Hematopoietic multipotent progenitor cell (in vitro differentiated cells): Measurements from ENCODE around the gene CSRNP3. TPM values are rescaled to one million over a fixed set of nuclear protein-coding genes. Genes with fewer than 3 reads are reported as not detected.
"Not testable (repeated sequence)": the region's sequence is repeated elsewhere in the genome, so short reads cannot be mapped to it uniquely, and the experiment has no call there.

Experiments used
- DNase-seq, 3 donors: peaks; one replicate each; pipeline ENCODE4 v3.0.0-alpha.2; 2011 to 2015; ENCODE audit warnings: low read depth in 2 of 3, low spot score in 2 of 3
- total RNA-seq: library from RNA; depleted of rRNA; stranded (reverse); fragments of >200 nt; gene quantifications from one replicate; pipeline ENCODE4 v1.2.3, GENCODE V29; 2012

Gene CSRNP3
- total RNA-seq, 1 donor, result under 0.01 TPM

- no peak for DNase-seq
Measured at GRCh38 chr2:165629776-165630175, 160.3 kb downstream of the CSRNP3 start.

GRCh38 chr2:165630236-165630635 is 160.7 kb downstream of the CSRNP3 start:
- no peak for DNase-seq

- no peak for DNase-seq
Measured at GRCh38 chr2:165631089-165631488, 161.6 kb downstream of the CSRNP3 start.

DNA sequence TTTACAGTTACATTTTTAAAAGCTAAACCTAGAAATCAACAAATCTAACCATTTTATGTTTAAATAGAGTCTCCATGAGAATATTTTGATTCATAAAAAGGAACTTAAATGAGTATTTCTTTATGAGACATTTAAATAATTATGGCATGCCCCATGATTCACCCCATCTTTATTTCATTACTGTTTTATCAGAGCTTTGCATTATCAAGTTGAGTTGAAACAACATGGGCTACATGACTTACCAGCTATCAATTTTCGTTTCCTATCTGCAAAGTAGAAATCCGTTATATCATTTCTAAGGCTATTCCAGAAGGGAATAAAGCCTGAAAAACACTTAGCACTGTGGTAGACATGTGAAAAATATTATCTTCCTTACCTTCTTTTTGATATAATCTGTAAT is 163.1 kb downstream of the CSRNP3 start:
- no peak for DNase-seq

- no peak for DNase-seq
Measured at GRCh38 chr2:165633431-165633830, 163.9 kb downstream of the CSRNP3 start.

GRCh38 chr2:165634282-165634681 is 164.8 kb downstream of the CSRNP3 start:
- DNase-seq, result no peak

GRCh38 chr2:165634855-165635254 is 165.4 kb downstream of the CSRNP3 start:
- no peak for DNase-seq

DNA sequence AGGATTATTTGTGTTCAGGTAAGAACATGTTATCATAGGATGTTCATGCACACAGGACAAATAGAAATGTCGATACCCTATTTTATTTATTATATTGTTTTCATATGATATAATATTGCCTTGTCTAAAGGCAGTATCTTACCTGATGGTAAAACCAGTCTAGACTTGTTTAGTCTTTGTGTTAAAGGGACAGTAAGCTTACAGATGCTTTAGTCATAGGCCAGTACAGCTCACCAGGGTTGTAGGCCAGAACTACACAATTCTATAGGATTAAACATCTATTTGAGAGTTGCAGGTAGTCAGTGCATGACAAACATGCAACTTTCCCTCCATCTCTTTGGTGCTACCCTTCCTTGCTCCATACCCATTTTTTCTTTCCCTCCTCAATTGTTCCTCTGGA is 166.0 kb downstream of the CSRNP3 start:
- no peak for DNase-seq

GRCh38 chr2:165636959-165637358 is 167.5 kb downstream of the CSRNP3 start:
- no peak for DNase-seq

GRCh38 chr2:165637396-165637795 is 167.9 kb downstream of the CSRNP3 start:
- DNase-seq, result no peak

GRCh38 chr2:165639504-165639903 is 170.0 kb downstream of the CSRNP3 start:
- no peak for DNase-seq

DNA sequence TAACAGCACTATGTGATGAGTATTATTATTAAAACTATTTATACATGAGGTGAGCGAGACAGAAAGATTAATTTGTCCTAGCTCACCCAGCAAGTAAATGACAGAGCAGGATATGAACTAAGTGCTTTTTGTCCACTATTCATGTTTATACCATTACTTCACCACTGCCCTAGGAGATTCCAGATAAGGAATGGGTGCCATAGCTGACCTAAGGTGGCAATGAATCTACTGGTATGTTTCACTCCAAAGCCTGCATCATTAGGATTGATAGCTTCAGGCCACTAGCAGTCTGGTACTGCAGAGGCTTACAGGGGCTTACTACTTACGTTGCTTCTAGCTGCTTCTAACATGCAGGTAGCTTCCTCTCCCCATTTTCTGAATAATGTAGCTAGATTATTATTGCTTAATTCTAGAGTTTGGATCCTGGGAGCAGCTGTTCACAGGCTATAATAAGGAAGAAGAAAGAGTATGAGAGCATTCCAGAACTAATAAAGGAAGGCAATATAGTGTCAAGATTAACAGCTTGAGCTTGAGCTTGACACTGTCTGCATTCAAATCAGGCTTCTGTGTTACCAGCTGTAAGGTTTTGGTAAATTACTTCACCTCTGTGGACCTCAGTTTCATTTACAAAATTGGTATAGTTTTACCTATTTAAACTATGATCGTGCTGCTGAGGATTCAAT is 170.9 kb downstream of the CSRNP3 start:
- no peak for DNase-seq

GRCh38 chr2:165645930-165646831 is 176.7 kb downstream of the CSRNP3 start:
- DNase-seq, result no peak

DNA sequence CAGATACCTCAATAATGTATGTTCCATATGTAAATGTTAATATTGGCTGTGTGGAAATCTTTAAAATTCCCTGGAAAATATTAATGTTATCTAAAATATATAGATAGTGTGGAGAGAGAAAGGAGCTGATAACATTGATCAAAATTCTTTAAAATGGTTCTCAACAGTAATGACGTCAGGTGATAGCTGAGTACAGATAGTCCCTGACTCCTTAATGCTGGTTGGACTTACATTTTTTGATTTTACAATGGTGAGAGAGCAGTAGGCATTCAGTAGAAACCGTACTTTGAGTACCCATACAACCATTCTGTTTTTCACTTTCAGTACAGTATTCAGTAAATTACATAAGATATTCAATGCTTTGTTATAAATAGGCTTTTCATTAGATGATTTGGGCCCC is 177.9 kb downstream of the CSRNP3 start:
- DNase-seq, result no peak

DNA sequence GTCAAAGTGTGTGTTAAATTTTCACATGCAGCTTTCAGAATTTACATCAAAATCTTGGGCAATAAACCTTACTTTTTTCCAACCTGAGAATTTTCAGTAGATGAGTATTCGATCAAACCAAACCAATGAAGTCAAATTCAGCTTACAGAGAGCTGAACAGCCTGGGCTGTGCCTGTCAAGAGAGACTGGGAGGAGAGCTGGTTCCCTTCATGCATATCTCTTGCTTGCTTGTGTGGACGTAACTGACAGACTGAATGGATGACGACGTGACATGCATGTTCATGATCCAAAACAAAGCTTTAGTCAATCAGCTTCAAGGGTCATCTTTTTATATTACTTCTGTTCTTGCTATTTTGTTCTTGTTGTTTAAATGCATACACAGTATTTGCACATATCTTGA is 179.3 kb downstream of the CSRNP3 start:
- DNase-seq, result no peak

DNA sequence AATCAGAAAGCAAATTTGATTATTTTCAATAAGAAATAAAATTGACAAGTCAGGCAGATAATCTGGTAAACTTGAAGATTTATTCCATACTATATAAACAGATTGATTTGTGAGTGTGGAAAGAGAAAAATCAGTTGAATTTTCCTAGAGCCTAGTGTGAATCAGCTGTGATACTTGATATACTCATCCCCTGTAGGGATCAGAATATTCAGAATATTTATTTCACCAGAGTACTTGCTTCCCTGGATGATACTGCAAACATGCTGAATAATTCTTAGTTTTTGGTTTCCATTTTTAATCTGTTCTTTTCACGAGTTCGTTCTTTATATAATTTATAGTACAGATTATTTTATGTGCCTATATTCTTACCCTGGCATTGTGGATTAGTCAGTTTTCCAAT is 181.7 kb downstream of the CSRNP3 start:
- DNase-seq, result no peak

- DNase-seq, result no peak
Measured at GRCh38 chr2:165655661-165656060, 186.2 kb downstream of the CSRNP3 start.

- peak in 1 of 3 donors; percentile 41 for DNase-seq
Measured at GRCh38 chr2:165660361-165660760, 190.9 kb downstream of the CSRNP3 start.

DNA sequence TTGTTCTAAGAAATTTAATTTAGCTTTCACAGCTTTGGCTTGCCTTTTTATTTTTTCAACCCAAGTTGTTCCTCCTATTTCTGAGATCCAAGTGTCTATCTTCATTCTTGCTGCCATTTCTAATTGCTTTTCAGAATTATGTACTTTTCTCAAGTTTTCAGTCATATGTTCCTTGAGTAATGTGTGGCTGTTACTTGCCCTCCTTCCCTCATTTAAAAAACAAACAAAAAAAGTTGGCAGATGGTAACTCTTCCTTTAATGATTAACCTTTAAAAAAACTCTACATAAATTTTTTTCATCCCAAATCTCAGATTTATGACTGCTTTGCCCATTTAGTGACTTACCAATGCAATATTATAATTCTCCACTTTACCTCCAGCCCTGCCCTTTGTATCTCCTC is 193.2 kb downstream of the CSRNP3 start:
- DNase-seq, result no peak

- no peak for DNase-seq
Measured at GRCh38 chr2:165665614-165666013, 196.1 kb downstream of the CSRNP3 start.

- DNase-seq, result not testable (repeated sequence)
Measured at GRCh38 chr2:165666073-165666472, 196.6 kb downstream of the CSRNP3 start.

DNA sequence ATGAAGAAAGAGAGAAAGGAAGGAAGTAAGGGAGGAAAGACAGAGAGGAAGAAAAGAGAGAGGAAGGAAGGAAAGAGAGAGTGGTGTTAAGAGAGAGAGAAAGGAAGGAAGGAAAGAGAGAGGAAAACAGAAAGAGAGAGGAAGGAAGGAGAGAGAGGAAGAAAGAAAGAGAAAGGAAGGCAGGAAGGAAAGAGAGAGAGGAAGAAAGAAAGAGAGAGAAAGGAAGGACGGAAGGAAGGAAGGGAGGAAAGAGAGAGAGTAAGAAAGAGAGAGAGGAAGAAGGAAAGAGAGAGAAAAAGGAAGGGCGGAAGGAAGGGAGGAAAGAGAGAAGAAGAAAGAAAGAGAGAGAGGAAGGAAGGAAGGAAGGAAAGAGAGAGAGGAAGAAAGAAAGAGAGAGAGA is 197.1 kb downstream of the CSRNP3 start:
- DNase-seq, result no peak
